HG02763 (cell line): Measurements from ENCODE around the gene TMEM131L.

Experiments
- ATAC-seq: cut with Tn5 transposase; IDR thresholded peaks from one replicate; pipeline ENCODE4 v1.9.1; 2021; ENCODE audit warnings: mild to moderate bottlenecking, moderate library complexity; ENCODE audit not compliant: unreplicated experiment

The TMEM131L gene

DNA sequence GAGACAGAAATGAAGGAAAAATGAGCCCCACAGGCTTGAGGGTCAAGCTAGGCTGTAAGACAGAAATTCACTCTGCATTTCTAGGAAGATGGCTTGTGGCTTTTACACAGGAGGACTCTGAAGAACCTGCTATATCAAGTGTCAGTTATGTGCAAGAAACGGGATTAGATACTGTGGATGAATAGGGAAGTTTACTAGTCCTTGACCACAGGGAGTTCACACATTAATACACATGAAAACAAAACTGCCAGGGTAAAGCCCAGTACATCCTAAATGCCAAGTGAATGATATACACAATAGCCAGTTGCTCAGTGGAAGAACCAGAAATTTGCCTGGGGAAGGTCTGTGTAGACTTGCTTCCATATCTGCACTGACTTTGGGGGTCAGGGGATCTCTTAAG, 53.5 kb downstream of the TMEM131L start:
- no peak for ATAC-seq

DNA sequence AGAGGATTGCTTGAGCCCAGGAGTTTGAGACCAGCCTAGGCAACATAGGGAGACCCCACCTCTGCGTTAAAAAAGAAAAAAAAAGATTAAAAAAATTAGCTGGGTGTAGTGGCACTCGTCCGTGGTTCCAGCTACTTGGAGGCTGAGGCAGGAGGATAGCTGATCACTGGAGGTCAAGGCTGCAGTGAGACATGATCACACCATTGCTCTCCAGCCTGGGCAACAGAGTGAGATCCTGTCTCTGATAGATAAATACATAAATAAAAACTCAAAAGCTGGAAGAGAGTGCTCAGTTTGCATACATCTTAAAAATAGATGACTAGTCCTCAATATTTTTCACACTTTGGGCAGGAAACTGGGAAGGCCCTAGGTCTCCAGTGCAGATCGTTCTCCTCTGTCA, 54.1 kb downstream of the TMEM131L start:
- no peak for ATAC-seq

DNA sequence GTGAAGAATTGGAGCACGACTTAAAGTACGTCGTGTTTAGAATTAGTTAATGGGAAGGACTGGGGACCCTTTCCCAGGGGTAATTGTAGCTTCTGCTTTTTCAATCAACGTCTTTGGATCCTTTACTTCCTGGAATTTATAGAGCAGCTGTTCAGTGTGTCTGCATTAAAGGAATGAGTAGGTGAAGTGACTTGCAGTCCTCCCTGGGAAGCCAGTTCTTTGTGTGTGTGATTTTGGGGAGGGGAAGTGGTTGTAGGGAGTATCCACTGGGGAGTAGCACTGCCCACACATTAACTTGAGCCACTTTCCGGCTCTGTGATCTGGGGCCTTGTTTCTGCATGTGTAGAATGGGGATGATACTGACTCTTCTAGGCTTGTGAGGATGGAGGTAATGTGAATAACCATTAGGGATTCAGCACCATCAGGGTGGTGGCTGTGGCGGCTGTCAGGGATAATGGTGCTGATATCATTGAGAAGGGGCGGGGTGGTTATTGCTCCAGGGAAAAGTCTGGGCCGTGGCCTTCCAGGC, 54.7 kb downstream of the TMEM131L start:
- no peak for ATAC-seq

DNA sequence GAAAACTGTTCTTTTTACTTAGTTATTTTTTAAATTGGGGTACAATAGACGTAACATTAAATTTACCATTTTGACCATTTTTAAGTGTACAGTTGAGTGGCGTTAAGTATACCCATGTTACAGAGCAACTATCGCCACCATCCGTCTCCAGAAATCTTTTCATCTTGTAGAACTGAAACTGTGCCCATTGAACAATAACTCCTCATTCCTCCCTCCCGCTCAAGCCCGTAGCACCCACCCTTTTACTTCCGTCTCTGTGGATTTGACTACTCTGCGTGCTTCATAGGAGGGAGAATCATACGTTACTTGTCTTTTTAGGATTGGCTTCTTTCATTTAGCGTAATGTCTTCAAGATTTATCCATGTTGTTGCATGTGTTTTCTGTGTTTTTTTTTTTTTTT, 55.3 kb downstream of the TMEM131L start:
- ATAC-seq: no peak

DNA sequence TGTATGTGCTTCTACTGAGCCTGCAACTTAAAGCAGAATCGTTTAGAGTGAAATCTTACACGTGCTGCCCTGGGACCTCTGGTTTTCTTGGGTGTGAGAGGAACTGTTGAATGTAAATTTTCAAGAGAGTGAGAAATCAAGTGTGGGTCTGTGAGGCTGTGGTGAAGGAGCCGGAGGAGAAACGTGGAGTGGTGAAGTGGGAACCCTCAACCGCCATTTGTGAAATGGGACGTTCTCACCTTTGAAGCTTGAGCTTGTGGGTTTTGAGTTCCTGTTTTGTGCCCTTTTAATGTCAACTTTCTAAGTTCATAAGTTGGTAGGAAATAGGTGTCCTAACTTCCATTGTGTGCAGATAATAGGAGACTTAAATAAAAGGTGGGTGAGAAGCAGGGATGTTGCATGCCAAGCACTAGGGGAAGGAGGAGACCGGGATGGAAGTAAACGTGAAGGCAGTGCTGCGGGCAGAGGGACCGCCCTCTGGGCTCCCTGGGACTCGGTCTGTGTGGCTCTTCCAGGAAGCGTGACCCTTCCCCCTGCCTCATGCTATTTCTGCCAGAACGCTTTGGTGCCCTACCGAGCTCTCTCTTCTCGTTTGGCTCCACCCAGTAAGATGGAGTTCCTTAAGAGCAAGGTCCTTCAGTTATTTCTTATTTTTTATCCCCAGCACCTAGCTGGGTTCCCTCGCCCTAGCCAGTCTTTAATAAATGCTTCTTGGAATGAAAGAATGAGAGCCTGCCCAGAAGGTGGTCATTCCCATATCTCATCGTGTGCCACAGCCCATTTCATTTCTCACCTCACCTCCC, 56.0 kb downstream of the TMEM131L start:
- peak; percentile 22 for ATAC-seq

DNA sequence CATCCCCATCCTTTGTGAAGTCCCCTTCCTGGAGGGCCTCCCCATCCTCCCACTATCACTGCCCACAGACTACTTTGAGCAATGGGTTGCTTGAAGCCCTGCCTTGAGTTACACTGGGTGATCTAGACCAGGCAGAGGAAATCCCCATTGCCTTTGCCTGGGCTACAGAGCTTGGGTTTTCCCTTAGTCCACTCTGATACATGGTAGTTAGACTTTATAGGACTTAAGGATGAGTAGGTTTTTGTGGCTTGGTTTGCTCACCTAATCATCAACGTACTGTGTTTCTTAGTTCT, 56.6 kb downstream of the TMEM131L start:
- ATAC-seq: peak; percentile 45

DNA sequence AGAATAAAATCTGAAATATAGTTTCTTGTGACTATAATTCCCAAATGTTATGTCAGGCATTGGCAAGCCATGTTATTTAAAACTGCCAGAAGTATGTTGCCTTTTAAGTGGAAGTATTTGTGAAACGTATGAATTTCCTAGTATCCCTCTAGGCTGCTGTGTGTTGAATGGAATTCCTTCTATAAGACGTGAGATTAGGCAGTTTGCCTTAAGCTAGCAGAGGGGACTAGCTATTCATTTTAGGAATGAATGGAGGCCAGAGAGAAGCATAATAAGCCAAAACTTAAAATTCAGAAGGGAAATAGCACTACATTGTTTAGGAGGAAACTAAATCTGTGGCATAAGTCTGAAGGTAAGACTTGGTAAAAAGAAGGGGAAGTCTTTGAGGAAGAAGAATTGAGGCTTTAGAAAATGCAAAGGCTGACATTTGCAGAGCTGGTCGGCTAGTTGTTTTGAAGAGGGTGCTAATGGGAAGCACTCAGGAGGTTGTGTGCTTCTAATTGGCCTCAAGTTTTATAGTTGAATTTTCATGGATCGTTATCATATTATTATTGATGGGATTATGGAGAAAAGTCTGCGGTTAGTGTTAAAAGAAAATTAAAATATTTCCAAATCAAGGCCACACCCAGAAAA, 57.1 kb downstream of the TMEM131L start:
- ATAC-seq: no peak

DNA sequence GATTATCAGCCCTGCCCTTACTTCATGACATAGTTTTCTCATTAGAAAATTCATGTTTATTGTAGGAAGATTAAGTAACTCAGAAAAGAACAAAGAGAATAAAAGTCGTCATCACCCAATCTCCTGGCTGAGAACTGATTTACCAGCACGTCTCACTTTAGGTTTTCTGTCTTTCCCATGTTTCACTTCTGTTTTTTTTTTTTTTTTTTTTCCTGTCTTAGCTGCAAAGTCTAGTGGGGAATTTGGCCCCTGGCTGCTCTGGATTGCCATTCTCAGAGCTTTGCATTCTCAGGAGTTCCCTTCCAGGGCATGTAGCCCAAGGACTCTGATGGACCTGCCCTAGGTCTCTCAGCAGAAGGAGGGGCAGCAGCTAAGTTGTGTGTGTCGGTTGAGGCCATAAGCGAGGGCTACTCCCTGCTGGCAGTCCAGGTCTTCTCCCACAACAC, 57.8 kb downstream of the TMEM131L start:
- ATAC-seq: no peak

DNA sequence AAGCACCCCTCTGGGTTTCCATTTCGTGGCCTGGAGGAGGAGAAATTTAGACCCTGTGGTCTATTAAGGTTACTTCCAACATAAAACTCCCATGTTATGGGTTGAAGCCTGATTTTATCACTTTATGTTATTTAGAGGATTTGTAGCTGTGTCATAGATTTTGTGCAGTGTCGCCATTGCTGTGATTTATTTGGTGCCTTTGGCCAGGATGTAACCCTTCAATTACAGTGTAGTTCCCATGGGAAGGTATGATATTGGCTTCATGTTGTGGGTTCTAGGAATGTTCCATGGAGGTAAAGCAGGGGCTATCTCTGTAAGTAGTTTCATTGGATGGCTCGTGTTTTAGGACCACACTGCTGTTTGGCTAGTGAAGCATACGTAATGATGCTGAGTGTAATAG, 58.5 kb downstream of the TMEM131L start:
- no peak for ATAC-seq

DNA sequence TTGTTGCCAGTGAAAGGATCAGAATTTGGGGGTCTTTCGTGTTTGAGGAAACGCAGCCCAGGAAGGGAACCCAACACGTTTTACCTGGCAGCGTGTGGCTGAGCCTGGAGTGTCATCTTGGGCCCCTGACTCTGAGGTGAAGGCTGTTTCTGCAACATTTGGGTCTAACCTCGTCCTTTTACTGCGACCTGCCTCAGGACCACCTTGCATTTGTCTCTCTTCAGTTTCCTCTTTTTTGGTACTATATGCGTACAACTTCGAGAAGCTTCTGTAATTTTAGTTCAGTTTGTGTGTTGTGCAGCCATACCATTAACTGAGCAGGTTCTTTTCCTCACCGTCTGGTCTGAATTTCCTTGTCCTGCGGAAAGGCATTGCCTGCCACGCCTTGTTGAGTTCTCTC, 61.5 kb downstream of the TMEM131L start:
- ATAC-seq: no peak

DNA sequence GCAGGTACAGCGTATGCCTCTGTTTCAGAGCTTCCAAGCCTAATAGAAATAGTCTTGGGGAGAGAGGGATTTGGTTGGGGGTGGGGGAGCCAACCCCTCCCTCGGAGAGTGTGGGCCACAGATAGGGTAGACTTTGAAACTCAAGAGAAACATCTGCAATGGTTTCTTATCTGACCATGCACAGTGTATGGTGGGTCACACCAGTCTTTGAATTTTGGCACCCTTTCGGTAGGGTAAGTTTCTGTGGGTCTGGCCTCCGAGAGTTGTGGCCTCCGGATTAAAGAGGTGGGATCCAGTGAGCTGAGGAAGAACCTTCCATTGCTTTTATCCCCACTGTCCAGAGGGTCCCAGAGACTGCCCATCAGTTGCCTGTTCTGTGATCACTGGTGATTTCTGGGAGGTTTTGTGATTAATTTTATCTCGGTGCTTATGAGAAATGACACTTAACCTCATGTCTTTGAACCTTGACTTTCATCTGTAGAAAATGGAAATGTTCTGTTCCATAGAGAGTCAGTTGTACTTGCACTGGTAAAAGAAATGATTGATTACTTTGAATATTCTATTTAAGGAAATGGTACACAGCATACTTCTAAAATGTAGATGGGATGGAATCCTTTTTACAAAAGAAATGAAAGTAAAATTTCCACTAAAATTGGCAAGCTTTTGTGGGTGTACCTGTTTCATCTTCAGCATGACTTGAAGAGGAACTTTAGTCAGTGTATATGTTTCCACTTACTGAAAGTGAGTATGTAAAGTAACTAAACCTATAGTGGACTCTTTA, 62.7 kb downstream of the TMEM131L start:
- peak; percentile 44 for ATAC-seq

DNA sequence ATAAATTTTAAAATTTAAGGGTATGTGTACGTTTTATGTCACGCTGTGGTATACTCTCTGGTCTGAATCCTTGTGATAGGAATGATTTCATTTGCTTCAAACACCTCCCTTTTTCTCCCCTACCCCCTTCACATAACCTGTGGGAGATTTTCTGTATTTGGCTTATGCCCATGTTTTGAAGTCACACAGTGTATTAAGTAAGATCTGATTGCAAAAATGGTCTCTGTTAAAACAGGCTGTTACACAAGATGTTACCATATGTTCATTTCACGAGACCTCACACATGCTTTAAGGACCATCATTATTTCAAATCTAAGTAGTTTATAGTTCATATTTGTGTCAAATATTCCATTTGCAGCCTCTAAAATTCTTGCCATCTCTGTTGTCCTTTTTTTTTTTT, 63.5 kb downstream of the TMEM131L start:
- ATAC-seq: no peak

DNA sequence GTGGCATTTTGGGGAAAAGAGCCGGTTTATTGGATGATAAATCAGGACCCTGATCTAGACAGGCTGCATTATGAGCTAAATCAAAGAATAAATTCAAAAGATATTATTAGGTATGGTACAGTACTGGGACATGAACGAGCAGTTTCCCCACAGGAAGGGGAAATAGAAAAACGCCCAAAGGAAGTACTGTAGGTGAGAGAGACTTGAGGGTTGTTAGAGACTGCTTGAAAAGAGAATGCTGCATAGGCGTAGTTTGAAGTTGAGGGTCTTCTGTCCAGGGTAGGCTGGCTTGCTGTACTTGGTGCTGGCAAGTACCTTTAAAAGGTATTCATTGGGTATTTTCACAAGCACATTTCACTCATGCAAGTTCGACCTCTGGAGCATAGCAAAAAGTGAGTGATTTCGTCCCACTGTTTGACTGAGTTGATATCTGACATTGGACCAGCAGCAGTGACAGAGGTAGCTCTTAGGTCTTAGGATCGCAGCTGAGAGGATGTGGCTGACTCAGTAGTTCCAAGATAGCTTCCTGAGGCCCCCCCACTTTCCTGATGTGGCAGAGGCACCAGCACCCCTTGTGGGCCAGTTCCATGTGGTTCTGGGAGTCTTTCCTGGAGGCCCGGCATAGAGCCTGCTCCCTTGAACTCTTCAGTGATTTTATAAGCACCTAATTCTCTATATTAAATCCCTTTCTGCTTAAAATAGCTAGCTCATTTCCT, 64.3 kb downstream of the TMEM131L start:
- no peak for ATAC-seq

DNA sequence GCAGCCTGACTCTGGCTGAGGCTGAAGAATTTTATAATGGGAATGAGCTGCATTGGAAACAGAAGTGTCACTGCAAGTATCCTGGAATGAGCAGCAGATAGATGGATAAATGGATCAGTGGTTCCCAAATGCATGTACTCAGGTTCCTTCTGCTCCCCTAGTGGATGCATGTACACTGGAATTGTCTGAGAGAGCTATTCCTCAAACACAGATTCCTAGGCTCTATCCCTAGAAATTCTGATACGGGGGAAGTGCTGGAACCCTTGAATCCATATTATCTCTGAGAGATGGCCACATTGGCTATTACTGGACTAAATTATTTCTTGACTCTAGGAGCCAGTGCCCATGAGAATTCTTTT, 64.8 kb downstream of the TMEM131L start:
- ATAC-seq: no peak

DNA sequence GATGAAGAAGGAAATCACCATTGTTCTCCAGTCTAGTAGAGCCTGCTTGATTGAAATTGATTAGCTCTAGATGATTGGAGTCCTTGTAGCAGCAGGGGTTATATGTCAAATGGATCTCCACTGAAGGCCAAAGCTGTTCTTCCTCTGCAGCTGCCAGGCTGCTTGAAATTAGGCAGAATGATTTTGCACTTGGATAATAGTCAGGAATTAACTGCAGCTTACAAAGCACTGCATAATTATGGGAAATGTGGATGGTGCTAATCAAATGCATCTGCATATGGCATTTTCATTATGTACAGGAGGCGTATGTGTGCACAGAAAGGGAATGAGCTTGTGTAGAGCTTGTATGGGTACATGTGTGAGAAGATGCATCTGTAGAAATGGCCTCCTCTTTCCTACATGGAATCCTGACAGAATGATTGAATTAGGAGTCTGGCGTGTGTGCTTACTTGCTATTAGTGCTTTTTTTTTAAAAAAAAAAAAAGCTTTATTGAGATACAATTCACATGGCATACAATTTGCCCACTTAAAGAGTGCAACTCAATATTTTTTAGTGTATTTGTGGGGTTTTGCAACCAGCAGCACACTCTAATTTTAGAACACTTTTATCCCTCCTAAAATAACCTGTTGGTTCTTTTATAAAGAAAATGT, 65.9 kb downstream of the TMEM131L start:
- no peak for ATAC-seq

DNA sequence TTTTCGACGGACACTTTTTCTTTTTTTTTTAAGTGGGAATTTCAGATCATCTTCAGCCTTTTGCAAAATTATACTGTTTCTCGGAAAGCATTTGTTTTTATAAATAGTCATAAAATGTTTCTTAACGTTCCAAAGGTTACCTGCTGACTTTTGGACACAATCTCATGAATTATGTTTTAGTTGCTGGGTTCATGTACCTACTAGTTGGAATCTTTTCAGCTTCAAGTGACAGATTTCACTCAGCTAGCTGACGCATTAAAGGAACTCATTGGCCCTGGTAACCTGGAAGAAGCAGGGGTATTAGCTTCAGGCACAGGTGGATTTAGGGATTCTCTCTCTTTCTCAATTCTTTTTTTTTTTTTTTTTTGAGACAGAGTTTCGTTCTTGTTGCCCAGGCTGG, 66.5 kb downstream of the TMEM131L start:
- ATAC-seq: no peak

DNA sequence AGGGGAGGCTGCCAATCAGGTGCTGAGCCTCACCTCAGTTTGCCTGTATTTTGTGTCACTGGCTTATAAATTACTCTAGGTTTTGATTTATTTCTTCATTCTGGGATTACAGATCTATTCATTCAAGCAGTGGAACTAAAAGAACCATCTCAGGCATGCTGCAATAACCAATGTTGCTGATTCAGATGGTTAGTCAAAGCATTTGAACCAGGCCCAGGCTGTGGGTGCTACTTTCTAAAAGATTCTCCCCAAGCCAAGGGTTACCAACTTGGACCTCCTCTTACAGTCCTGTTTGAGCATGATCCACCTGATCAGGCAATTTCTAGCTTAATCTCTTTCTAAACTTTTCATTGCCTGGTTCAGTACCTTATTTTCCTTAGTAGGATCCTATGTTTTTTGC, 67.2 kb downstream of the TMEM131L start:
- no peak for ATAC-seq

DNA sequence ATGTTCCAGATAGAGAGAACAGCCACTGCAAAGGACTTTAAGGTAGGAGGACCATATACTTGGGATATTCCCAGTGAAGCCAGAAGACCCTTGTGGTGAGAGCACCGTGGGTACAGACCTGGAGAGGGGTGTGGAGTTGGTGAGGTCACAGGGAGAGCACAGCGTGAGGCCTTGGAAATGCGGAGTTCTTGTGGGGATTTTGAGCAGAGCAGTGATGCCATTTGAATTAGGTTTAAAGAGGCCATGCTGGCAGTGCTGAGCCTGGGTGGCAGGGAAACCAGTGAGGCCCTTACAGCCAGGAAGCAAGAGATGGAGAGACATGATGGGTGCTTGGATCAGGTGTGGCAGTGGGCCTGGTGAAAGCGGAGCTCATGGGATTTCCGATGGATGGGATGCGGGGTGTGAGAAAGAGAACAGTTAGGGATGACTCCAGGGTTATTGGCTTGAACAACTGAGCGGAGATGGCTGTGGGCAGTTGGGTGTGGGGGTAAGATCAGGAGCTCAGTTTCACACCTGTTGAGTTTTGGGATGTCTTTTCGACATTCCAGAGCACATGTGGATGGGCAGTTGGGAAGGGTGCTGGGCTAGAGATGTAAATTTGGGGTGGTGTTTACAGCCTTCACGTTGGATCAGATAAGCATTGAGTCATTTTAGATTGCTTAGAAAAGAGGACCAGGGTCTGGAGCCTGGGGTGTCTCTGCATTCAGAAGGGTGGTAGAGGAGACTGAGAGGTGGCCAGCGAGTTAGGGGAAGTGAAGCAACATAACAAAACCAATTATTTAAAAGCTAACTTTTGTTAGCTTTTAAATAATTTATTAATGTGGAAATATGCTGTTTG, 68.9 kb downstream of the TMEM131L start:
- ATAC-seq: no peak

DNA sequence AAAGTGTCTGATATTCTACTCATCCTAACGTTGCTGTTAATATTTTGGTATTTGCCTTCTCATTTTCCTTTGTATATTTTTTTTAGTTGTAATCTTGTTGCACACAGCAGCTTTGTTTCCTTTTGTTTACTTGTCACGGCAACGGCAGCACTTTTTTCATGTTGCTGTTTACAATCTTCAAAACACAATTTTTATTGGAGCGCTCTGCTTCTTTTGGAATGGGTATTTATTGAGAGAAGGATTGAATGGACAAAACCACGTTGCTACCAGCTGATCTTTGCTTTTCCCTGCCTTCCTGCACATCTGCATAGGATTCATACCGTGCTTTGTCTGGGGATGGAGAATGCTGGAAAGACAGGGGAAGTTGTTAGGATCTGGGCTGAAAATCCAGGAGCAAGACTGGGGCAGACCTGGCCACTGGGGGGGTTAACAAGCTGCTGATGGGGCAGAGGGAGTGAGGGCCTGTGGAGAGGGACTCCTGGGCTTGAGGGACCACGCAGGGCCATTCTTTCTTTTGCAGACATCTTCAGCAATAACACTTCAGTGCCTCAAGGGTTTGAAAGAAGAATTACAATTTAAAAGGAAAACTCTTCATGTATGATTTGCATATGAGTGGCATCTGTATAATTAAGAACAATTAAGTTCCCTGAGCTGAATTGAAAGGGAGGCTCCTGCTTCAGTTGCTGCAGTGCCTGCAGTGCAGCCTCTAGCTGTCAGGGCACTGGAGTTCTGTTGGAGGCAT, 69.8 kb downstream of the TMEM131L start:
- ATAC-seq: no peak
